HG02973 (cell line): ENCODE results near the gene VAC14.

Experiments
- ATAC-seq: cut with Tn5 transposase; IDR thresholded peaks from one replicate; pipeline ENCODE4 v1.9.1; 2021; ENCODE audit warnings: moderate library complexity; ENCODE audit not compliant: unreplicated experiment

VAC14 gene

GRCh38 chr16:70694088-70694867 is 106.7 kb downstream of the VAC14 start:
- ATAC-seq: no peak

DNA sequence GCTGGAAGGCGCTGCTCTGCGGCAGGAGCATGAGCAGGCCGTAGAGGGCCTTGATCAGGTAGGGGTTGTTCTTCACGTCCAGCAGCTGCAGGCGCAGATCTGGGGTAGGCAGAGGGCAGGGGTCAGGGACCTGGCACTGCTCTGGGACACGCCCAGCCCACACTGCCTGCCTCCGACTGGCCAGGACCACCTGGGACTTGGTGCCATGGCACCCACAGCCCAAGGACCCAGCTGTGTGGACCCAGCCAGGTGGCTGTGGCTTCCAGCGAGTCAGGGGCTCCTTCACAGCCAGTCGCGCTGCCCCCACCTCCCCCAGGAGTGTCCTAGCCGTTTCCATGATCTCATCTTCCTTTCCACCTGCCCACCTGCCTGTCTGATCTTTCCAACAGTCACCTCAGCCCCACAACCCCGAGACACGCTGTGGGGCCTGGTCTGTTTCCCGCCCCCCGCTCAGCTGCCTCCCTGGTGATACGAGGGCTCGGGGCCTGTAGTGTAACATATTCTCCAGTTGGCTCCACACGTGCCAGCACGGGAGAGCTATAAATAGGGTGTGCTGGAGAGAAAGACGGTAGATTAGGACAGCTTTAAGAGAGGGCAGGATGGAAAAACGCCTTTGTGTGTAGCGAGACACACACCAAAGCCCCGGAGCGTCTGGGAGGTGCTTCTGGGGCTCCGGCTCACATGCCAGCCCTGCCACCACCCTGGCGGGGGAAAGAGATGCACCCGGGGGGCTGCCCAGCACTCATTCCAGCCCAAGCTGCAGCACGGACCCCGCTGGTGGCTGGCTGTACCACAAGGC is 107.9 kb downstream of the VAC14 start:
- ATAC-seq: no peak

GRCh38 chr16:70692130-70692872 is 108.7 kb downstream of the VAC14 start:
- no peak for ATAC-seq

DNA sequence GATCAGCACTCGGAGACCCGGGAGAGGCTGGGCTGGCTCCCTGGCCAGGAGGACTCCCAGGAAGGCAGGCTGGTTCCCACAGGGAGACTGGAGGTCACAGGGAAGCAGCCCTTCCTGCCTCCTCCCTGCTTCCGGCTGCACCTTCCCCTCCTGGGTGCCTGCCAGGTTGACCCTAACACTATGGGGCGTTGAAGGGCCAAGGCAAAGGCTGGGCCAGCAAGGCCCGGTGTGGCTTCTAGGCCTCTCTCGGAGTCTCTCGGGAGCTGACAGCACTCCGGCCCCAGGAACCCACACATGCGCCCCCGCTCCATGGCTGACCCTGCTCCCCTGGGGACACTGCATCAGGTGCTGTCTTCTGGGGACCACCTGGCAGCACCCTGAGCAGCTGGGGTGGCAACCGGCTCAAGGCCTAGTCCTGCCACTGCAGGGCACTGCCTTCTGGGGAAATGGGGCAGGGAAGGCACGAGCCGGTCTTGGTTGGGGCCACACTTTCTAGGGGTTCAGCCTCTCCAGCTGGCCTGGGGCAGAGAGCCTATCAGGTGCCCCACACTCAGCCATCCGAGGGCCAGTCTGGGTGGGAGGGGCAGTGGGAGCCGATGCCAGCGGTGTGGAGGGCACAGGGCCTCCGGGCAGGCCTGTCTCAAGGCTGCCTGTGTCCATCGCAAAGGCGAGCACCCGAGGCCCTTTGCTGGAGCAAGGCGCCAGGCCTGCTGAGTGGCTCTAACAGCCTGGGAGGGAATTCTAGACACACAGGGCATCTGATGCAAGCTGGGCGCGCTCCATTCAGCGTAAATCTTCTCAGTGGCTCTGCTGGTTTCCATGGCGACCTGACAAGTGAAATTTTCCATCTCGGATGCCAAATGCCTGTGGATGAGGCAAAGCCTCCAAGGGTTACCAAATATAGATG is 109.5 kb downstream of the VAC14 start:
- ATAC-seq: no peak

DNA sequence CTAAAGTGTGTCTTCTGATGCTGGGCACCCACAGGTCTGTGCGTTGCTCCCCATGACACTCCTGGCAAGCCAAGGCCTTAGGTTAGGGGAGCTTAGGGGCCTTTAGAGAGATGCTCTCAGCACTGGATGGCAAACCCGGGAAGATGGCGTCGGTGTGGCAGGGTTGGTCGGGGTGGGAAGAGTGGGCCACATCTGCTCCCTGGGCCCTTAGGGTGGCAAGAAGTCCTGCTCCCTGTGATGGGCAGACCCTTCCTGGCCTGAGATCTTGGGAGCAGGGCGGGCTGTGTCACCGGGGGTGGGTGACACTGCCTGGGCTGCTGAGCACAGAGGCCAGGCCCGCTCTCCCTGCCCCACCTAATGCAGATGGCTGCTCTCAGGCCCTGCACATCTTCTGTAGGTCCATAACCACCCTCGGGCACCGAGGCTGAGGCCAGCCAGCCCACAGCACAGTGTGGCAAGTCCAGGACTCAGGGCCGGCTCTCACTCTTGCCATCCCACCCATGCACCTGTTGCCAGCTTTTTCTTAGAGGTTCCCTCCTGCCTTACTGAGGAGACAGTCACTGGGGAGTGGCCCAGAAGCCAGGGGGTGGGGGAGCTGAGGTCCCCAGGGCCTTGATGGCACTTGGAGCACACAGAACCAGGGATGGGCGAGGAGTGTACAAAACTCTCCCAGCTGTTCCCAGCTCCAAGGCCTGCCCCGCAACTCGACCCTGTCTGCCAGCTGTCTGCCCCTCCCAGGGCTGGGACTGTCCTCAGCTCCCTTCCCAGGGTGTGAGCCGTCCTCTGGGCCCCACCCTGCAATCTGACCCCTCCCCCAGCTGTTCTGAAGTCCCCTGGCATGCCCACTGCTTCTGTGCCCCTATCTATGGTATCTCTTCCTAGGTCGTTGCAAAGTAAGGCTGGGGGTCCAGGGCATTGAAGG is 110.7 kb downstream of the VAC14 start:
- no peak for ATAC-seq

GRCh38 chr16:70689035-70689969 is 111.7 kb downstream of the VAC14 start:
- no peak for ATAC-seq

DNA sequence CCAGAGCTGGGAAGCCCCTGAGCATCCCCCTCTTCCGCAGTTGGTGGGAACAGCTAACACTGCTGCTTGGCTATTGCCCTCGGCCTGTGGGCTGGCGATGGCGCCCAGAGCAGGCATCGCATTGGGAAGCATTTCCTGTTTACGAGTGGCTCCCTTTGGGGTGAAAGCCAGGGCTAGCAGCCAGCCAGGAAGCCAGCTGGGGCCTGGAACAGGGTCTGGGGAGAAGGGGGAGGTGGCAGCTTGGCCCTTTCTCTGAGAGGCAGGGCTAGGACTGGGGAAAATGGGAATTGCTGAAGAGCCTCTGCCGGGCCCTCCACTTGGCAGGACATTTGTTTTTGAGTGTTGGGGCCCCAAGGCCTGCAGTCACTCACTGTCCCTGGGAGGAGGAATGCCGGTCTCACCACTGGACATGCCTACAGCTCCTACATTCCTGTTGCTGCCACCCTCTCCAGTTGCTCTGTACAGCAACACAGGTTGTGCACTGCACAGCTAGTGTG is 112.7 kb downstream of the VAC14 start:
- no peak for ATAC-seq

DNA sequence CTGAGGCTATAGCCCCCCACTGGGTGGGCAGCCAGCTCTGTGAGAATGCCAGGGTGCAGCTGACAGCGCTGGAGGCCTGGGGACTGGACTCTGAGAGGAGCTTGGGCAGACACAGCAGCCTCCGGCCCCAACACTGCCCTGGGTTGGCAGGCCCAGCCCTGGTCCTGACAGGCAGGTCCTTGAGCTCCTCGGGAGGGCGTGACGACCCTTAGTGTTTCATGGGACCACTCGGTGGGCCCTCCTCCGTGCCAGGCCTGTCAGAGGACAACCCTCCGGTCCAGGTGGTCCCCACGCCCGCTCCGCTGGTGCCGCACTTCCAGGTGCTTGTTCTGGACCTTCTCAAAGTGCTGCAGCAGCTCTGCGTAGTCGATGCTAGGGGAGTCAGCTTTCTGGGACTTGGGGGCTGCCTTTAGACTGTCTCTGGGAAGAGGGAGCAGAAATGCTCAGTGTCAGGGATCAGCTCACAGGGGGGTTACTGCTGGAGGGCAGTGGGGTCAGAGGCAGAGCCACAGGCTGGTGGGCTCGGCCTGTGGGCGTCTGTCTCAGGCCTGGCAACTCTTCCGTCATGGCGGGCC is 113.2 kb downstream of the VAC14 start:
- no peak for ATAC-seq

DNA sequence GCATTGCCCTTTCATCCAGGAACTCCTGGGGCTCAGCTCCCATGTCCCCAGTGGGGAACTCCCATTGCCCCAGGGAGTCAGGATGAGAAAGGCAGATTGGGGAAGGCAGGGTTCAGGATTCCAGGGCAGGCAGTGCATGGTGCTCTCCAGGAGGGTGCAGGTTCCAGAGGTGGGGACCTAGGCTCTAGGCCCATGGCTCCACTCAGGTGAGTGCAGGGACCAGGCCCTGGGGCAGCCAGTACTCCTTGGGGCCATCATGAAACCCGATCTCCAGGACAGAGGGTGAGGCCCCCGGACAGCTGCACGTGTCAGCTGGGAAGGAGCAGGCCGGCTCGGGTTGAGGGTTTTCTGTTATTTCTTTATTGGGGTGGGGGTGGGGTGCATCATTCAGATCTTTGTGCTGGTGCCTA is 113.9 kb downstream of the VAC14 start:
- ATAC-seq: no peak

GRCh38 chr16:70686376-70687101 is 114.4 kb downstream of the VAC14 start:
- no peak for ATAC-seq

DNA sequence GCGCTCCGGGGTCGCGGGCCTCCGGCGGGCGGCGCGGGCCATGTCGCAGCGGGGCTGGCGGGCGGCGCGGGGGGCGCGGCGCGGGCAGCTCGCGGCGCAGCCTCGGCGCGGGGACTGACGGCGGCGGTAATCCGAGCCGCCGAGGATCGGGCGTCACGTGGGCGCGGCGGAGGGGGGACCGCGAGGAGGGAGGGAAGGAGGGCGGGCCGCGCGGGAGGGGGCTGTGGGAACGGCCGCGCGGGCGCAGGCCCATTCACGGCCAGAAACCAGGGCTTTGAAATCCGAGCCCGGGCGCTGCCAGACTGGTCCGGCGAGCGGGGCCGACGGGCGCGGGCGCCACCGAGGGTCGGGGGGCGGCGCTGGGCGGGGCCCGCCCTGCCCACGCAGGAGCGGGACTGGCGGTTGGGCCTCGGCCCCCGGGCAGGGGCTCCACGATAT is 115.0 kb downstream of the VAC14 start, which contains the start of gene MTSS2:
Gene MTSS2 (minus strand): TSS at position 116 of the 438 bp plus-strand sequence. CDS start 262 bp downstream, outside the sequence.
- ATAC-seq: no peak

GRCh38 chr16:70685061-70685937 is 115.7 kb downstream of the VAC14 start:
- ATAC-seq: no peak

- ATAC-seq: no peak
Observed at GRCh38 chr16:70684146-70685060, 116.6 kb downstream of the VAC14 start.

DNA sequence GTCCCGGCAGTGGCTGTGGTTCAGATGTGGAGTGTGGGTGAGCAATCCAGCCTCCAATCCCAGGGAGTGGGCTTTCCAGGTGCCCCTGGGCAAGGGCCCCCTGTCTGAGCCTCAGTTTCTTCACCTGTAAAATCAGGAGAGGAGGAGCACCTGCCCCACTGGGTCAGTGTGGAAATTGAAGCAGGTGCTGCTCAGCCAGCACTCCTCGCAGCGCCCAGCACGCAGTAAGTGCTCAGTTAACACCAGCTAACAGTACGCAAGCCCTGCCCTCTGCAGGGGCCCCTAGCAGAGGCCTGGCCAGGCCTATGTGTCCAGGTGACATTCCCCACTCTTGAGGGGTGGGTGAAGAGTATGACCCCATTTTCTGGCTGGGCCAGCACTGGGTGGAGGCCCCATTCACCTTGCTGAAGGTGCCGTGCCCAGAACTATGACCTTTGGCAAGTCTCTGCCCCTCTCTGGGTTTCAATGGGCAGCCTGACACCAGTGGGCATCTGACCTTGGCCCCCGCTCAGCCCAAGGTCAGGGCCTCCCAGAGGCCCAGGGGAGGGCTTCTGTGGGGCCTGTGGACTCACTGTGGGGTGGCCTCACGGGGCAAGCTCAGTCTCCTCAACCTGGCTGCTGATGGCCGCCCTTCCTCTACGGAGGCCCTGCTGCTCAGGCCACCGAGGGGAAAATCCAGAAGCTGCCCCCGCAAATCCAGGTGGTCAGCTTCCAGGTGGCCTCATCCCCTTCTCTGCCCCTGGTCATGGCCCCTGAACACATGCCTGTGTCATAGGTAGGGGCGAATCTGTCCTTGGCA is 117.6 kb downstream of the VAC14 start:
- ATAC-seq: no peak
